ENCODE measurements around the gene IDE.
"Not testable (repeated sequence)": the region's sequence is repeated elsewhere in the genome, so short reads cannot be mapped to it uniquely, and the experiment has no call there.

Gene IDE

GRCh38 chr10:92573798-92574547 is at the start of gene IDE:
Gene IDE (minus strand): TSS chr10:92574093. CDS start chr10:92574019, 74 bp downstream.
- peak; percentile 29 to 67 for DNase-seq

- no peak for DNase-seq
Measured at GRCh38 chr10:92619368-92619767, 45.5 kb upstream of the IDE start.

DNA sequence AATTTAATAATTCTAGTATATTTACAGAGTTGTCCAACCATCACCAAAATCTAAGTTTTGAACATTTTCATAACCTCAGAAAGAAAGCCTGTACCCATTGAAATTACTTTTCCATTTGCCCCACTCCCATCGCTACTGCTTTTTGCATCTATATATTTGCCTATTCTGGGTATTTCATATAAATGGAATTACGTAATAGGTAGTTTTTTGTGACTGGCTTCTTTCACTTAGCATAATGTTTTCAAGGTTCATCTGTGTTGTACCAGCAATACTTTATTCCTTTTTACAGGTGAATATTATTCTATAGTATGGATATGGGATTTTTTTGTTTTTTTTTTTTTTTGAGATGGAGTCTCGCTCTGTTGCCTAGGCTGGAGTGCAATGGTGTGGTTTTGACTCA is 41.6 kb upstream of the IDE start:
- DNase-seq, result no peak

- no peak for DNase-seq
Measured at GRCh38 chr10:92604841-92605240, 30.9 kb upstream of the IDE start.

- DNase-seq, result no peak
Measured at GRCh38 chr10:92598321-92598720, 24.4 kb upstream of the IDE start.

GRCh38 chr10:92595505-92595904 is 21.6 kb upstream of the IDE start:
- no peak for DNase-seq

- no peak for DNase-seq
Measured at GRCh38 chr10:92593619-92594588, 20.0 kb upstream of the IDE start.

DNA sequence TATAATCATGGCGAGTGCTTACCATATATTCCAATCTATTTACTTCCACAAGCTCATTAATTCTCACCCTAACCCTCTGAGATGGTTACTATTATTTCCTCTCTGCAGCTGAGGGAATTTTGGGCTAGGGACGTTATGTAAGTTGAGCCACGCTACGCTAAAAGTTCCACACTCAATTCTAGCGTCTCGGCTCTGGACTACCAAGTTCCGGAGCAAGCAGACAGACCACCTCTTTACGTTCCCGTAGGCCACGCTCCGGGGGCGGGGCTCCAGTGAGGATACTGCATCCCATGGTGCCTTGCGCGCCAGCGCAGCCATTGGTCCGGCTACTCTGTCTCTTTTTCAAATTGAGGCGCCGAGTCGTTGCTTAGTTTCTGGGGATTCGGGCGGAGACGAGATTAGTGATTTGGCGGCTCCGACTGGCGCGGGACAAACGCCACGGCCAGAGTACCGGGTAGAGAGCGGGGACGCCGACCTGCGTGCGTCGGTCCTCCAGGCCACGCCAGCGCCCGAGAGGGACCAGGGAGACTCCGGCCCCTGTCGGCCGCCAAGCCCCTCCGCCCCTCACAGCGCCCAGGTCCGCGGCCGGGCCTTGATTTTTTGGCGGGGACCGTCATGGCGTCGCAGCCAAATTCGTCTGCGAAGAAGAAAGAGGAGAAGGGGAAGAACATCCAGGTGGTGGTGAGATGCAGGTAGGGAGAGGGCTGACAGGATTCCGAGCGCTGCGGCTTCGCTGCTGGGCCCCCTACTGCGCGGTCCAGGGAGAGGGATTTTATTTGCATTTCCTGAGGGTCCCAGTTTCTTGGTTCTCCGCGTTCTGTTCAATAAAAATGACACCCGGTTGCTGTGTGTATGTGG is 19.1 kb upstream of the IDE start, which contains the start of gene KIF11:
Gene KIF11 (plus strand): TSS at position 370 of the 858 bp plus-strand sequence. CDS start 246 bp downstream, at position 616.
- DNase-seq, result peak; percentile 89 to 94

GRCh38 chr10:92591550-92592022 is 17.7 kb upstream of the IDE start:
- peak; percentile 58 to 82 for DNase-seq

DNA sequence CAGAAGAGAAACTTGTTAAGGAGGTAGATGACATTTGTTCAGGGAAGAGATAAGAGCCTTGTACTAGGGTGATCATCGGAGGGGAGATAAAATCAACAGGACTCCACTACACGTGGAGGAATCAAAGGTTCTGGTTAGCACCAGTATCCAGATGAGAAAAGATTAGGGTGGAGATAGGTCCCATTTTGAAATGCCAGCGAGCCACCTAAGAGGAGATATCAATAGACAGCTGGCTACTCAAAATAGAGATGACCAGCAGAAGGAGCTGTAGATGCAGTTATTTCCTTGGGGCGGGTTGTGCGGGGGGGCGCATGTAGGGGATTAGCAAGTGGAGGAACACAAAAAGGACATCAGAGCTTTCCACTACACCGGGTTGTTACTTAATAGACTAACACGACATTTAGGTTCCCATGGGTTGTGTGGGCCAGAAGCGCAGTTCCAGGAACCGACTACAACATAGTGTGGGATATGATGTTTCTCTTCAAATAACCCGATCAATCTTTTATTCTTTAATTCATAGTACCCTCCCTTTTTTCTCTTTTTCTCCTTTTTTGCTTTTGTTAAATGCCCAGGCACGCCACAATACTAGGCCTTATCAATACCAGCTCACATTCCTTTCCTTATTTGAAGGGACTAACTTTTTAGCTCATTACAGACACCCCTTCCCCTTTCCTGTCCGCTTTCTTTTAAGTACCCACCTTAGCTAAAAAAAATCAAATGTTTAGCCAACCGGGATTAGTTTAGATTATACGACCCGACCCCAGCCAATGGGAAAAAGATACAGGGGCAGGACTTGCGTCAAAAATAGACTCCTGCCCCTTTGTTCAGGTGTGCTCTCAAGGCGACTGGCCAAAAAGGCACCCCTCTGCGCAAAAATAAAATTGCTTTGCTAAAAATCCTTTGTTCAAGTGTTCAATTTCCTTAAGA is 17.0 kb upstream of the IDE start:
- peak in 1 of 2 experiments; percentile 55 for DNase-seq

DNA sequence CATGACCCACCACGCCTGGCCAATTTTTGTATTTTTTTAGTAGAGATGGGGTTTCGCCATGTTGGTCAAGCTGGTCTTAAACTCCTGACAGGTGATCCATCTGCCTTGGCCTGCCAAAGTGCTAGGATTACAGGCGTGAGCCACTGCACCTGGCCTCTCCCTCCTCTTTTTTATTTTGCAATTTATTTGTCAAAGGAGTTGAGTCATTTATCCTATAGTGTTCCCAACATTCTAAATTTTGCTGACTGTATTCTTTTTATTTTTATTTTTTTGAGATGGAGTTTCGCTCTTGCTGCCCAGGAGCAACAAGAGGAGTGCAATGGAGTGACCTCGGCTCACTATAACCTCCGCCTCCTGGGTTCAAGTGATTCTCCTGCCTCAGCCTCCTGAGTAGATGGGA is 8.5 kb upstream of the IDE start:
- not testable (repeated sequence) for DNase-seq

DNA sequence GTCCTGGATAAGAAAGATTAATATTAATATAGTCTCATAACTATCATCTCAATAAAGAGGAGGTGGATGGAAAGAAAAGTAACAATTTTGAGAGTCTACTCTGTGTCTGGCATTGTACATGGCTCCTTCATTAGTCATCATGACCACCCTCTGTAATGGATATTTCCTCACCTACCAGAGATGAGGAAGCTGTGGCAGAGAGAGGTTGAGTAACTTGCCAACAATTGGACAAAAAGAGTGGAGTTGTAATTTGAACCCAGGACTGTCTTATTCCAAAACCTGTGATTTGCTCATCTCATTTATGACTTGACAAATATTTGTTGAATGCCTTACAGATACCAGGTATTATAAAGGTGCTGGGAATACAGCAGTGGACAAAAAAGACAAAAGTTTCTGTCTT is 2.1 kb upstream of the IDE start:
- DNase-seq, result no peak

- DNase-seq, result peak; percentile 21 to 77
Measured at GRCh38 chr10:92574548-92575261, 812 bp upstream of the IDE start.

- DNase-seq, result peak in 1 of 2 experiments; percentile 27
Measured at GRCh38 chr10:92573091-92573797, 649 bp downstream of the IDE start.

GRCh38 chr10:92572362-92573090 is 1.4 kb downstream of the IDE start:
- DNase-seq, result no peak

- DNase-seq, result no peak
Measured at GRCh38 chr10:92571649-92572048, 2.2 kb downstream of the IDE start.

GRCh38 chr10:92569663-92570062 is 4.2 kb downstream of the IDE start:
- DNase-seq, result not testable (repeated sequence)

- DNase-seq, result no peak
Measured at GRCh38 chr10:92569071-92569470, 4.8 kb downstream of the IDE start.

- DNase-seq, result no peak
Measured at GRCh38 chr10:92567952-92568600, 5.8 kb downstream of the IDE start.
